Measurements from ENCODE around the gene EIF4E3. TPM values are rescaled to one million over a fixed set of nuclear protein-coding genes. Genes with fewer than 3 reads are reported as not detected.
A peak's percentile ranks its signal among the peaks of the same experiment; 100 is the strongest.

EIF4E3 gene
- total RNA-seq, 4 donors from 2014 or later: 20.6 to 40.8 (median 23.9) TPM

DNA sequence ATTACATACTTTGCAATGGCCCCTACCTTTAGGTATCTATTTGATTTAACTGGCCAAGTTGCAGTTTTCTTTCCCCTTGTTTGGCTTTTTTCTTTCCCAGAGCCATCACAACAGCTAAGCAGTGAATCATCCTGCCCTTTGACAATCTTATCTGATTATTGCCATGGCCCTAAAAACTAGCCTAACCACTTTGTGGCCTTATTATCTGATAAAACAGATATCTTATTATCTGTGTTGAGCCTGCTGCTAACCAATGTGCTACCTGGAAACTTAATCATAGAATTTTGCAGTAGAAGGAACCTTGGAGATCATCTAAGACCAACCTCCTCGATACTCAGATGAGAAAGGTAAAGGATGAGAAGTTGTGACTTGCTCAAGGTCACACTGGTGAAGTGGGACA, 37.1 kb downstream of the EIF4E3 start:
- peaks cover 0 to 59% (median 9%) of the 10 kb centered on the region in 4 donors for H3K4me1 ChIP-seq
- peak overlapping the region in 1 of 4 donors; percentile 31 for H3K4me3 ChIP-seq
- no peaks in the 10 kb centered on the region for H3K36me3 ChIP-seq
- H3K27me3 ChIP-seq: no peaks in the 10 kb centered on the region
- H3K27ac ChIP-seq: peak overlapping the region in 2 of 4 donors; percentile 66 to 71
- no peak for TF ChIP-seq POLR2A (IDR thresholded peaks at IDR 0.05)
- TF ChIP-seq, protein P1, sequence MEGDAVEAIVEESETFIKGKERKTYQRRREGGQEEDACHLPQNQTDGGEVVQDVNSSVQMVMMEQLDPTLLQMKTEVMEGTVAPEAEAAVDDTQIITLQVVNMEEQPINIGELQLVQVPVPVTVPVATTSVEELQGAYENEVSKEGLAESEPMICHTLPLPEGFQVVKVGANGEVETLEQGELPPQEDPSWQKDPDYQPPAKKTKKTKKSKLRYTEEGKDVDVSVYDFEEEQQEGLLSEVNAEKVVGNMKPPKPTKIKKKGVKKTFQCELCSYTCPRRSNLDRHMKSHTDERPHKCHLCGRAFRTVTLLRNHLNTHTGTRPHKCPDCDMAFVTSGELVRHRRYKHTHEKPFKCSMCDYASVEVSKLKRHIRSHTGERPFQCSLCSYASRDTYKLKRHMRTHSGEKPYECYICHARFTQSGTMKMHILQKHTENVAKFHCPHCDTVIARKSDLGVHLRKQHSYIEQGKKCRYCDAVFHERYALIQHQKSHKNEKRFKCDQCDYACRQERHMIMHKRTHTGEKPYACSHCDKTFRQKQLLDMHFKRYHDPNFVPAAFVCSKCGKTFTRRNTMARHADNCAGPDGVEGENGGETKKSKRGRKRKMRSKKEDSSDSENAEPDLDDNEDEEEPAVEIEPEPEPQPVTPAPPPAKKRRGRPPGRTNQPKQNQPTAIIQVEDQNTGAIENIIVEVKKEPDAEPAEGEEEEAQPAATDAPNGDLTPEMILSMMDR (IDR thresholded peaks at IDR 0.05): no peak
- DNase-seq: no peak
- H3K9me3 ChIP-seq: no peaks in the 10 kb centered on the region

DNA sequence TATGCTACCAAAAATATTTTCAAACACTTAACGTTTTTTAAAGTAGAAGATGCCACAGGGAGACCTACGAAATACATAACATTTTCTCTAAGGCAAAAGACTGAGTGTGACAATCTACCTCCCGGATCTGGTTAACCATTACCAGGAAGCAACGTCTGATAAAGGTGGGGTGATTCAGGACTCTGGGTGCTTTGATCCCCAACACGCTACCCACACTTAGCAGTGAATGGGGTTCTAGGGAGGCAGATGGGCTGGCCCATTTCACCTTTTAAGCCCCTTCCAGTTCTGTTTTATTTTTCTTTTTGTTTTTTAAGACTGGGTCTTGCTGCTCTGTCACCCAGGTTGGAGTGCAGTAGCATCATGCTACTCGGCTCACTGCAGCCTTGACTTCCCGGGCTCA, 39.5 kb downstream of the EIF4E3 start:
- no peaks in the 10 kb centered on the region for H3K27me3 ChIP-seq
- H3K27ac ChIP-seq: peak overlapping the region in 3 of 4 donors; percentile 38 to 71 (median 66)
- peak overlapping the region in 1 of 4 donors; percentile 31 for H3K4me3 ChIP-seq
- peaks cover 0 to 52% (median 5%) of the 10 kb centered on the region in 4 donors for H3K4me1 ChIP-seq
- no peaks in the 10 kb centered on the region for H3K36me3 ChIP-seq
- peak in 1 of 2 donors; percentile 29 for TF ChIP-seq POLR2A (IDR thresholded peaks at IDR 0.05)
- TF ChIP-seq, protein P1 (IDR thresholded peaks at IDR 0.05): no peak
- peak in 1 of 3 donors; percentile 64 for DNase-seq
- H3K9me3 ChIP-seq: no peaks in the 10 kb centered on the region

GRCh38 chr3:71684757-71685386, 40.3 kb downstream of the EIF4E3 start:
- no peak for DNase-seq
- H3K4me3 ChIP-seq: peak overlapping the region in 1 of 4 donors; percentile 31
- H3K9me3 ChIP-seq: no peaks in the 10 kb centered on the region
- TF ChIP-seq POLR2A (IDR thresholded peaks at IDR 0.05): no peak
- TF ChIP-seq, protein P1 (IDR thresholded peaks at IDR 0.05): no peak
- peak overlapping the region in 2 of 4 donors; percentile 66 to 71 for H3K27ac ChIP-seq
- H3K4me1 ChIP-seq: peaks cover 0 to 44% (median 3%) of the 10 kb centered on the region in 4 donors
- no peaks in the 10 kb centered on the region for H3K27me3 ChIP-seq
- no peaks in the 10 kb centered on the region for H3K36me3 ChIP-seq

GRCh38 chr3:71684046-71684756, 41.0 kb downstream of the EIF4E3 start:
- peaks cover 0 to 37% (median 3%) of the 10 kb centered on the region in 4 donors for H3K4me1 ChIP-seq
- no peak overlapping the region for H3K27ac ChIP-seq
- TF ChIP-seq POLR2A (IDR thresholded peaks at IDR 0.05): no peak
- TF ChIP-seq, protein P1 (IDR thresholded peaks at IDR 0.05): no peak
- H3K36me3 ChIP-seq: no peaks in the 10 kb centered on the region
- no peaks in the 10 kb centered on the region for H3K9me3 ChIP-seq
- no peak for DNase-seq
- H3K27me3 ChIP-seq: no peaks in the 10 kb centered on the region
- H3K4me3 ChIP-seq: no peak overlapping the region

GRCh38 chr3:71681224-71681668, 44.0 kb downstream of the EIF4E3 start:
- no peaks in the 10 kb centered on the region for H3K36me3 ChIP-seq
- no peaks in the 10 kb centered on the region for H3K27me3 ChIP-seq
- peak overlapping the region in 1 of 4 donors; percentile 44 for H3K27ac ChIP-seq
- no peaks in the 10 kb centered on the region for H3K9me3 ChIP-seq
- no peak for TF ChIP-seq POLR2A (IDR thresholded peaks at IDR 0.05)
- TF ChIP-seq, protein P1 (IDR thresholded peaks at IDR 0.05): peak in 5 of 6 experiments; percentile 24 to 65 (median 61)
- peaks cover 0 to 27% (median 3%) of the 10 kb centered on the region in 4 donors for H3K4me1 ChIP-seq
- peak in 2 of 3 donors; percentile 62 to 63 for DNase-seq
- no peak overlapping the region for H3K4me3 ChIP-seq
